ENCODE results near the gene NDST4. TPM values are rescaled to one million over a fixed set of nuclear protein-coding genes. Genes with fewer than 3 reads are reported as not detected.

Gene NDST4
- total RNA-seq, 6 donors from 2014 or later = not detected

DNA sequence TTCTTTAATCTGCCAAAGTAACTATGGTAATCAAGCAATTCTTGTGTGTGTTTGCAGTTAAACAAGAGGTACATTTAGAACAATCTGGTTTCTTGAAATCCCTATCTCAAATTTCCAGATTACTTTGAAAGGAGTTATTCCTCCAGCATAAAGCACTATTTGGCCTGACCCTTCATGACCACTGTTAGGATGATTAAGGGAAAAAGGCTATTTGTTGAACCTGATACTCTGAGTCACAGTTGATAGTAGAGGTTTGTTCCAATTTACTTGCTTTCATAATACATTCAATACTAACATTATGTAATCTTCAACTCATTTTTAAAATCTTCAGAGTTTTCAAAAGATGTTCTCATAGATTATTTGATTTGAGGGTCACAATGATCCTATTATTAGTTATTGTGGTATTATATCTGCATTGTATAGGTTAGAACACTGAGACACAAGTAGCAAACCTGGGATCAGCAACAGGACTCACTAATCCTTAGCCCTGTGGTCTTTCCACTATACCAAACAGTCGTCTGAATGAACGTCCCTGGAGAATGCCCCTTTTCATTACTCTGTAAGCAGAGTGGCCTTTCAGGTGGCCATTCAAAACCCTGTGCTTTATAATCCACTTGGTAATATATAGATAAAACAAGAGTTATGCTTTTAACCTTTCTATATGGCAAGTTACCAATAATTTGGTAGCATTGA, 8.1 kb upstream of the NDST4 start:
- WGBS, 2 donors = 59% methylated on average over 2 of the region's 2 CpGs
- no peak for DNase-seq
- no peaks in the 10 kb centered on the region for H3K4me1 ChIP-seq
- no peaks in the 10 kb centered on the region for H3K27me3 ChIP-seq
- no peaks in the 10 kb centered on the region for H3K9me3 ChIP-seq
- no peak overlapping the region for H3K27ac ChIP-seq
- no peak for ATAC-seq (ENCODE audit: low FRiP score in 2 of 2)
- no peak overlapping the region for H3K4me3 ChIP-seq
- TF ChIP-seq CTCF (IDR thresholded peaks at IDR 0.05) (no peak), EP300 (IDR thresholded peaks at IDR 0.05) (no peak)
- no peaks in the 10 kb centered on the region for H3K36me3 ChIP-seq

- Histone ChIP-seq H3K4me3 (no peak overlapping the region), H3K4me1 (no peaks in the 10 kb centered on the region), H3K27ac (no peak overlapping the region), H3K36me3 (no peaks in the 10 kb centered on the region), H3K9me3 (no peaks in the 10 kb centered on the region), H3K27me3 (no peaks in the 10 kb centered on the region)
- 80 to 83% methylated on average over 1 of the region's 1 CpG for WGBS, 2 donors
- TF ChIP-seq POLR2AphosphoS5 (IDR thresholded peaks at IDR 0.05) = no peak
- no peak for TF ChIP-seq POLR2A (IDR thresholded peaks at IDR 0.05)
- TF ChIP-seq CTCF (IDR thresholded peaks at IDR 0.05) = no peak
- no peak for TF ChIP-seq EP300 (IDR thresholded peaks at IDR 0.05)
- ATAC-seq (ENCODE audit: low FRiP score in 2 of 2) (no peak), DNase-seq (no peak)
These were observed 6.5 kb upstream of the NDST4 start for GRCh38 chr4:115119804-115120352.

- H3K4me3 ChIP-seq = no peak overlapping the region
- no peaks in the 10 kb centered on the region for H3K4me1 ChIP-seq
- no peak for DNase-seq
- no peaks in the 10 kb centered on the region for H3K9me3 ChIP-seq
- ATAC-seq (ENCODE audit: low FRiP score in 2 of 2) = no peak
- no peaks in the 10 kb centered on the region for H3K36me3 ChIP-seq
- H3K27ac ChIP-seq = no peak overlapping the region
- TF ChIP-seq CTCF (IDR thresholded peaks at IDR 0.05) (no peak), EP300 (IDR thresholded peaks at IDR 0.05) (no peak), POLR2A (IDR thresholded peaks at IDR 0.05) (no peak), POLR2AphosphoS5 (IDR thresholded peaks at IDR 0.05) (no peak)
- H3K27me3 ChIP-seq = no peaks in the 10 kb centered on the region
- WGBS, 2 donors = 68 to 69% methylated on average over 3 of the region's 3 CpGs
These were observed 4.2 kb upstream of the NDST4 start for GRCh38 chr4:115117651-115118050.

- Histone ChIP-seq H3K36me3 (no peaks in the 10 kb centered on the region), H3K27me3 (no peaks in the 10 kb centered on the region), H3K9me3 (no peaks in the 10 kb centered on the region), H3K4me1 (no peaks in the 10 kb centered on the region), H3K4me3 (no peak overlapping the region), H3K27ac (no peak overlapping the region)
- ATAC-seq (ENCODE audit: low FRiP score in 2 of 2) (no peak), DNase-seq (no peak)
- TF ChIP-seq EP300 (IDR thresholded peaks at IDR 0.05) = no peak
- no peak for TF ChIP-seq CTCF (IDR thresholded peaks at IDR 0.05)
- no peak for TF ChIP-seq POLR2A (IDR thresholded peaks at IDR 0.05)
- TF ChIP-seq POLR2AphosphoS5 (IDR thresholded peaks at IDR 0.05) = no peak
- 72 to 74% methylated on average over 4 of the region's 4 CpGs for WGBS, 2 donors
These were observed 2.9 kb downstream of the NDST4 start for GRCh38 chr4:115110191-115111181.
